HG03066 (cell line): ENCODE results near the gene FOCAD.

Source experiments
- ATAC-seq: cut with Tn5 transposase; IDR thresholded peaks from one replicate; pipeline ENCODE4 v1.9.1; 2021; ENCODE audit warnings: low read depth; ENCODE audit not compliant: unreplicated experiment

FOCAD gene

DNA sequence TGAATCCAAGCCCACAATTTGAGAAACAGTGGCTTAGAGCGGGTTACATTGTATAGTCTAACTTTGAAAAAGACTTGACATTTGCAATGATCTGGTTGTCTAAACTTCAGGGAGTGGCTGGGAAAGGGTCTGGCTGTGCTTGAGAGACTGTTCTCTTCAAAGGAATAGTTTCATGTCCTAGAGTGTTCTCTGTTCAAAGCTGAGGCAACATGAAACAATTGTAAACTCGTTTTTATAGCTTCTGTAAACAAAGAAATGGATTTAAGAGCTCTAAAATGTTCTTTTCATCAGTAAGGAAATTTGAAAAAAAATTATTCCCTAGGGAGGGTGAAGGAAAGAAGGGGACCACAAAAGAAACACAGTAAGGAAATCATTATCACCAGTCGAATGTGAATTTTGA lies 41.6 kb downstream of the FOCAD start:
- no peak for ATAC-seq

DNA sequence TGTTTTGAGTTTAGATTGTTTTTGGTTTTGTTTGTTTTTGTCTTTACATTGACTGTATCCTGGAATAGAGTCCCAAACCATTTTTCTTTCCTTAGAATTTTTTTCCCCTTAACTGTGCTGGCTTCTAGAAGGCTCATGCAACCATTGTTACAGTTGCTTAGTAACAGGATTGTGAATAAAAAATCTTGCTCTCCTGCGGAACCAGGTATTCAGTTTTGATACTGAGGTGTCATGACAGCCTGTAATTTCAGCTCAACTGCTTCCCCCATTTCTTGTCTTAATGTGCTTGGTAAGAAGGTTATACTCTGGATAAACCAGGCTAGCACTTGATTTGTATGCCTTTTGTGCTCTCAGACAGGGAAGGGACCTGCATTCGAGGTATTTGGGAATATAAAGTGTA lies 42.1 kb downstream of the FOCAD start:
- no peak for ATAC-seq

DNA sequence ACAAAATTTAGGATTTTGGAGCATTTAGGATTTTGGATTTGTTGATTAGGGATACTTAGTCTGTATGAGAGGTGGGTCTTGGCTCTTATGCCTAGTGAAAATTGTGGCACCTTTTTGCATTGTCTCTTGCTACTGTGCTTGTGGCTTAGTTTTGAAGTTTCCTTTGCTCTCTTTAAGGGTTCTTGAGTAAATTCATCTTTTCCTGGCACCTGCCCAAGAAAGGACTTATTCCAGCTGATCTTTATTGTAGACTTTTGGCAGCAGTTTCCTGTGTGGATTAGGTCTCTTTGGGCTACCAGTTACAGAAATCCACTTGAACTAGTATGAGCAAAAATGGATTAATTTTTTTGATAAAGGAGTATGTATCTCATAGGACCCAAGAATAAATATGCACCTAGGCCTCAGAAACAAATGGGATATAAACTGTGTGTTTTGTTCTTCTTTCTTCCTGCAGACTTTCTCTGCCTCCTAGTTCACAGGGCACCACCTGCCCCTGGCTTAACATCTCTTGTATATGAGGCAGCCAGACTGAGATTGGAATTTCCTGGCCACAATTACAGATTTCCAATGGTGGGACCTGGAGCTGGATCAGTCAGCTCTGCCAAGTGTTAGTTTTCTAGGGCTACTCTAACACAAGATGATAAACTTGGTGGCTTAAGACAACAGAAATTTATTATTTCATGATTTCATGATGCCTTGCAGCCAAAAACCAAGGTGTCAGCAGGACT lies 44.6 kb downstream of the FOCAD start:
- ATAC-seq, result no peak

DNA sequence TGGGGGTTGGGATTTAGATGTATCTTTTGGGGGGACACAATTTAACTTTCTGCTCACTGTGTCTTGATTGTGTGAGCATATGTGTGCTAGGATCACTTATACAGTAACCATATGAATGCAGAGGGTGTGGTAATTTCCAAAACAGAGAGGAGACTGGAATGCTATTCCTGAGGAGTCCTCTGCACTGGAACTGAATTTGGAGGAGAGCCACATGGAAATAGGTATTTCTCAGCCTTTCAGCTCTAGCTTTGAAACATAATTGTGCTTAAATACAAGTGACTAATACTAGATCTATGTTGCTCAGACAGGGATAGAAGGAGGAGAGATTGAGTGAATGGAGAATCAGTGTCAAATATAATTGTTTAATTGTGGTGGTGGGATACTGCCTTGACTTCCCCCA lies 45.5 kb downstream of the FOCAD start:
- no peak for ATAC-seq

DNA sequence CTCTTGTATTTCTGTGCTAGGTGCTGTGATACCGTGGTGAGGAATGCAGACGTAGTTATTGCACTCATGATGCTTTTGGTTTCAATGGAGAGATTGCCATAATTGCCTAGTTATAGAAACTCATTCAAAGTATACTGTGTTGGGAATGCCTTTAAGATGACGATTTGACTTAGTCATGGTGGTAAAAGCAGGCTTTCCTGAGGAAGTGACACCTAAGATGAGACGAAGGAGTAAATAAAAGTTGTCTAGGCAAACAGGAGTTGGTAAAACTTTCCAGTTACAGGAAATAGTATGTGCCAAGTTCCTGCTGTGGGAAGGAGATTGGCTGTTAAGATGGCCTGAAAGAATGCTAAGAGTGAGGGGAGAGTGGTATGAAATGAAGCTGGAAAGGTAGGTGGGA lies 48.1 kb downstream of the FOCAD start:
- no peak for ATAC-seq

GRCh38 chr9:20734275-20734674 lies 50.2 kb downstream of the FOCAD start:
- ATAC-seq, result no peak

- no peak for ATAC-seq
Observed at GRCh38 chr9:20740304-20740703, 56.2 kb downstream of the FOCAD start.

- no peak for ATAC-seq
Observed at GRCh38 chr9:20740929-20741582, 57.0 kb downstream of the FOCAD start.

DNA sequence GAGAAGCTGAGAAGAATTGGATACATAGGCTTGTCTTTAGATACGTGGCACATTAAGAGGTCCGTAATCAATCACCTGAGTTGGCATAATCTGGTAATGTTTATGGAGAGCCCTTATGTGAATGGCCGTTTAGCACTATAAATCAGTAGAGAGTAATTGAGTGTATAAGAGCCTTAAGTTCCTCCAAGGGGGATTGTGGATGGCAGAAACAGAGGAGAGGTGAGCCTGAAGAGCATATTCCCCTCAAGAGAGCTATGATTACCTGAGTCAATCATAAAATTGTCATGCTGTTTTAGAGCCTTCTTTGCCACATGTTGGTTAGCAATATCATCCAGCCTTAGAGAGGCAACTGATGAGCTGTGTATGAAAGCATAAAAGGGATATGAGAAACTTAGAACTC lies 58.8 kb downstream of the FOCAD start:
- no peak for ATAC-seq

GRCh38 chr9:20744036-20744630 lies 60.1 kb downstream of the FOCAD start:
- ATAC-seq, result no peak

DNA sequence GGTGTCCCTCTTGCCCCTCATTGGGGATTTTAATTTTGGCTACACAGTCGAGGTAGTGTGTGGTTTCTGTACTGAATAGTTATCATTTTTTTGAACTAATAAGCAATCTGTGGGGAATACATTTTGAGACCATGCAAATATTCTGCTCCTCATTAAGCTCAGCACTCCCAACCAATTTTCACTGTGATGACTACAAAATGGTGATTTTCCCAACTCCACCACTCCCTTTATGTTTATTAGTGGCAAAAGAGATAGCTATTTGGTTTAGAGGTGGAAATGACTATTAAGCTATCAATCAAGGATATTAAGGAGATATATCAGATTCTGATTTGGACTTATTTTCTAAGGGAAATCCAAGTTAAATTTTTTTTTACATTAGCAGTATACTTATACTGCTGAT lies 62.9 kb downstream of the FOCAD start:
- ATAC-seq, result no peak

DNA sequence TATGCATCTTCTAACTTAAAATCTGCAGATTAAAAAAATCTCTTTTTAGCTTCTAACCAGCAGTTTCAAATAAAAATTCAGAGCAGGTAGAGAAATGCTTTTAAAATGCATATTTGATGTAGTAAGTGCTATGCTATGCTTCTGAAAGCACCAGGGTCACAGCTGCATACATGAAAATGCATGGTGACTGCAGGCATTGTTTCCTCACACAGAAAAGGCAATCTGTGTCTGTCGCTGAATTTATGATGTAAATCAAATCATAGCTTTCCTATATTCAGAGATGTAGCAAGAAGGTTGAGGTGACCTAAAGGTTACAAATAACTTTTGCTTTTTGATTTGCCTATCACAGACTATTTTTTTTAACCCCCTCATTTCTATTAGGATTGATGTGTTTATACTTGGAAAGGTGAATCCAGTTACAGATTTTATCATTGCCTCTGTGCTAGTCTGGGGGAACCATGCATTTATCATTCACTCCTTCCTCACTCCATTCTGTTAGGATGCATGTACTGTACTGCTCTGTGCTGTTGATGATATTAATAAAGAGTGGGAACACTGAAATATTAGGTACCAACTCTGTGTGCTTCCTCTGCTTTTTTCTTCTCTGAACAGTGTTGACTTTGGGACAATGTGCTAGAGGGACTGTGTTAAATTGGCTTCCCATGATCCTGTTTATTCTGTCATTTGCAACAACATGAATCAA lies 65.6 kb downstream of the FOCAD start:
- no peak for ATAC-seq

DNA sequence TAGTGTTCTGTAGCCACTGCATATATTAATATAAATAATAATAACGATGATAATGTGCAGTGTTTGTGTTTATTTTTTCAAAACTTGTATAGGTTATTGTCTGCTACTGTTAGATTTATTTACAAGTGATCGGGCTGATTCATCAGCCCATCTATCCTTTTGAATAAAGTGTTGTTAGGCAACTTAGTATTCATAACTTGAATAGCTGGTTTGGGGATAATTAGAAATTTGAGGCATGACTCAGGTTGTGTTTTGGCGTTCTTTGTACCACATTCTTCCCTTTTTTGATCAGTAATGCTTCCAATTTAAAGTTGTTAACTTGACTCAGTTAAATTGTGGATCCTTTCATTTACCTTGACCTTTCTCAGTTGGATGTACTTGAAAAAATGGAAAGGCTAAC lies 69.7 kb downstream of the FOCAD start:
- ATAC-seq, result no peak

DNA sequence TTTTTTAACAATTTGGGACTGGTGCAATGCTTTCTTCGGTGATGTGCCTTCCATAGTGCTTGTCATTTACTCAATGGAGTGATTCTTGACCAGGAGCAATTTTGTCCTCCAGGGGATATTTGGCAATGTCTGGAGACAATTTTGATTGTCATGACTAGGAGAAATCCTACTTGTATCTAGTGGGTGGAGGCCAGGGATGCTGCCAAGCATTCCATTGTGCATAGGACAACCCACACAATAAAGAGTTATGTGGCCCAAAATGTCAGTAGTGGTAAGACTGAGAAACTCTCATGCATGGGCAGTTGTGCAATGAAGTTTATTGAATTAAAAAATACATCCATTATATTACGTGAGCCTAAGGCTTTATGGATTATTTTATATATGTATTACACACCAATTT lies 70.5 kb downstream of the FOCAD start:
- ATAC-seq, result no peak

DNA sequence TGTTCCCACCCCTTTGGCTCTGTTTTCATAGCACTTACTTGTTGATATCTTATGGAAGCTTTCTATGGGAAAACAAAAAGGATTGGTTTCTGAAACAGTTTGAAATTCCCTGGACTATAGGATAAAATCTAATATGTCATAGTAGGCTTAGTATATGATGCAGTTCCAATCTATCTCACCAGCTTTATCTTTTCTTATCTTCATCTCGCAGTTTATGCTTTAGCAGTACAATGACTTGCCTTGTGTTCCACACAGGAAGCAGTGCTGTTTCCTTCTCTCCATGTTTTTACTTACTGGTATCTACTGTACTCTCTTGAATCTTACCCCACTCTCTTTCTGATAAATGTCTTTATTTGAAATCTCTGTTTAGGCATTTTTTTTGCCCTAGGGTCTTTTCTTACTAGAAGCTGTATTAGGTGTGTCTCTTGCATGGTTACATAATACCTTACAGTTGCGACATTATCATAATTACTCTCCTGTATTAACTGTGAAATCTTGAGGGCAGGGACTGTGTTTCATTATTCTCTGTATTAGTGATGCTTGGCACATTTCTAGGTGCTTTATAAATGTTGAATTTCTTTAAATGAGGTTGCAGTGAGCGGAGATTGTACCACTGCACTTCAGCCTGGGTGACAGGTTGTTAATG lies 76.3 kb downstream of the FOCAD start:
- ATAC-seq, result no peak

DNA sequence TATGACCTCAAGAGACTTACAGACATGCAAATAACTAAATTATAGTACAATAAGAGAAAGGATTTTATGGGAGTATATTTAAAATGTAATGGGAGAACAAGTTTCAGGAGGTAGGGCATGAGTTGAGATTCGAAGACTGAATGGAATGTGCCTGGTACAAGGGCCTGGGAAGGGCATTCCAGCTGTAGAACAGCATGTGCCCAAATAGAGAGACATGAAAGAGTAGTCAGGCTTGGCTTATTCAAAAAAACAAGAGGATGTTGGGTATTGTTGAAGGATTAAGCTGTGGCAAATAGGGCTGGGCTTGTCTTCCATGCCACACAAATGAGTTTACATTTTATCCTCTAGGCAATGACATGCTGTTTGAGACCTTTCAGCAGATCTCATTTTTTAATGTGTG lies 86.9 kb downstream of the FOCAD start:
- no peak for ATAC-seq

DNA sequence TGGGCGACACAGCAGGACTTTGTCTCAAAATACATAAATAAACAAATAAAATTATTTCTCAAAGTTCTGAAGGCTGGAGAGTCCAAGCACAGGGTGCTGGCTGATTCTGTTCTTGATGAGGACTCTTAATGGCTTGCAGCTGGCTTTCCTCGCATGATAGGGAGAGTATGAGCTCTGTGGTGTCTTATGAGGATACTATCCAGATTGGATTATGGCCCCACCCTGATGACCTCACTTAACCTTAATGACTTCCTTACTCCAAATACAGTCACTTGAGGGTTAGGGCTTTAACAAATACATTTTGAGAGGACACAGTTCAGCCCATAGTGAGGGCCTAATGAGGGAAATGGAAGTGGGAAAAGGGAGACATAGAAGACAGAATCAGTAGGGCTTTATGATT lies 87.7 kb downstream of the FOCAD start:
- no peak for ATAC-seq

DNA sequence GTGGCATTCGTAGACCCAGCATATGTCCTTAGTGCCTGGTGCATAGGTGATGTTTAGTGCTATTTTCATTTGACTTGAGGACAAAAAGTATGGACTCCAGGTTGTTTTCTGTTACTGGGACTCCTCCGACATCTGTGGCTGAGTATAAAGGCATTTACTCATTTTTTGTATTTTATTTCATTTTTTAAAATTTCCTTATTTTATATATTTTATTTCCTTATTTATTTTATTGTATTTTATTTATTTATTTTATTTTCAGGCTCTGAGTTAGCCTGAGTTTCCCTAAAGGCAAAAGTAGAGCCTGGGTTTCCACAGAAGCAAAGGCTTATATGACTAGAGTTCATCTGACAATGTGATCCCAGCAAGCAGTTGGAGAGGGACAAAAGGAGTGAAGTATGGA lies 91.6 kb downstream of the FOCAD start:
- no peak for ATAC-seq

- no peak for ATAC-seq
Observed at GRCh38 chr9:20781092-20781491, 97.0 kb downstream of the FOCAD start.

DNA sequence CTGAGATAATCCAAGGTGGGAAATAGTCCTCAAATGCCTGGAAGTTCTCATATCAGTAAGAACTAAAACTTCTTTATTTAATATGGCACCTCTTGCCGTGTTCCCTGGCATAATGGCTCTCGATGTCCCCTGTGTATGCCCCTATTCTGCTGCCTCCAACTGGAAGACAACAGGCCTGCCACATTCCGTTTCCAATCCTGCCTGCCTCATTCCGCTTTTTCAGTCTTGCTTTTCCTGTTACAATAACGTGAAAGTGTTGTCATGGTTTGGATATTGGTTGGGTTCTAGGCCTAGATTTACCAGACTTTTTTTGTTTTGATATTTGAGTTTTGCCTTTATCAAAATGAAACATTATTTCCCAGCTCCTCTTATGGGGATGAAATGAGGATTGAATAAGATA lies 98.2 kb downstream of the FOCAD start:
- no peak for ATAC-seq
